ENCODE measurements around the gene CEACAM8.
A peak's percentile ranks its signal among the peaks of the same experiment; 100 is the strongest.
"Not testable (repeated sequence)": the region's sequence is repeated elsewhere in the genome, so short reads cannot be mapped to it uniquely, and the experiment has no call there.

CEACAM8 gene

DNA sequence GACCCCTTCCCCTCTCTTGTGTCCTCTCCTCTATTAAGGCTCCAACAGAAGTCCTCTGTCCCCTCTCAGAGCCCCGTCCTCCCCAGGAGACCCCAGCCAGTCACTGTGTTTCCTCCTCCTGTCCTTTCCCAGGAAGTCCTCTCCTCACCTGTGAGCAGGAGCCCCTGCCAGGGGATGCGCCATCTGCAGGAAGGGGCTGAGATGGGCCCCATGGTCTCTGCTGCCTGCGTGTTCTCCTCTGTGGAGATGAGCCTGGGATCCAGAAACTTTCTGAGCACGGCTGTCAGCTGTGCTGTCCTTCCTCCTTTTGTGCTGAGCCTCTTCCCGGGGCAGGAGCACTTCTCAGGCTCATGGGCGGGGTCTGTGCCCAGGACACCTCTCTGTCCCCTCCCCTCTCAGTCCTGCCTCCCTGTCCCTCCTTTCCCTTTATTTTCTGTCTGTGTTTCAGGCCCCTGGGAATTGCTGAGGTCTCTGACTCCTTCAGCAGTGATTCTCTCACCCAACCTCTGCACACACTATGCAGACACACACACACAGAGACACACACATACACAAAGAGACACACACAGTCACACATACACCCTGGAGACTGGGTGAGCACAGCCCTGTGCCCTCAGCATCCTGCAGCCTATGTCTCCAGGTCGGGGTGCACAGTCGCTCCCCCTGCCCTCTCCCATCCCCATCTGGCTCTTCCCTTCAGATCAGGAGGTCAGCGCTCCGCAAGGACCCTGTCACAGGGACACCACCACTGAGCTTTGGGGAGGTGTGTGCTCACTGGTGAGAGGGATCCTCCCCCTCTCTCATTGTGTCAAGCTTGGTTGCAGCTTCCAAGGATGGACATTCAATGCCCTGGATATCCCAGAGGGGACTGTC lies at the start of gene CEACAM8:
TSS of gene CEACAM8 (minus strand) at position 308 of the 873 bp plus-strand sequence. CDS start at position 212, 96 bp downstream.
- DNase-seq (ENCODE audit: low read depth): no peak

- DNase-seq (ENCODE audit: low read depth): not testable (repeated sequence)
Observed at GRCh38 chr19:42639324-42640092, 44.8 kb upstream of the CEACAM8 start.

GRCh38 chr19:42635233-42635539 lies 40.5 kb upstream of the CEACAM8 start:
- no peak for DNase-seq (ENCODE audit: low read depth)

DNA sequence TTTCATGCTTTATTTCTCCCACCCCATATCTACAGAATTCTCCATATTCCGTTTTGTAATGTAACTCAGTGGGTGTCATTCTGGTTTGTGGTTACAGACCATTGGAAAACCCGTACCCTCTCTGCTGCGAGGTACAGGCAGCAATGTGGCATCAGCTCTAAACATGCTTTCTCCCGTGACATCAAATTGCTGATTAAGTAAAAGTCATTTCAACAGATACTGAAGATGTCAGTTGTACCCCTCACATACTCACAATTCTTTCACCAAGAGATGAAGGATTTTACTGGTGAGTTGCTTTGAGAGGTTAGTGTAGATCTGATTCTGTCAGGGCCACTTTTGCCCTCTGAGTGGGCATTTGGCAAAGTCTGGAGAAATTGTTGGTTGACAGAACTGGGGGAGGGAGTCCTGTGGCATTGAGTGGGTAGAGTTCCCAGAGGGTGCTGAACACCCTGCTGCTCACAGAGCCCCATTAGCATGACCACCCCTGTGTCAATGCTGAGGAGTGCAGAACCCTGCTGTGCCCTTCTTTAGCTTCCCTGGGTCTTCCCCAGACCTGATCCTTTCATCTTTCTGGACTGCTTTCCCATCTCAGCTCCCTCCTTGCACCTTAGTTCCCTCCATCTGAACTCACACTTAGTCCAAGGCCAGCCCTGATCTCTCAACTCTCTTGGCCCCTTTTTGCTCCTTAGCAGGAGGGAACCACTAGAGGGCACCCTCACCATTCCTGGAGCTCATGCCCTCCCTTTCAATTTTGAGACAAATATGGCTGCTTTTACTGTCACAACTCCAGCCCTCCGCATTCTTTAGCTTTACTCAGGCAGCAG lies 39.9 kb upstream of the CEACAM8 start:
- no peak for DNase-seq (ENCODE audit: low read depth)

DNA sequence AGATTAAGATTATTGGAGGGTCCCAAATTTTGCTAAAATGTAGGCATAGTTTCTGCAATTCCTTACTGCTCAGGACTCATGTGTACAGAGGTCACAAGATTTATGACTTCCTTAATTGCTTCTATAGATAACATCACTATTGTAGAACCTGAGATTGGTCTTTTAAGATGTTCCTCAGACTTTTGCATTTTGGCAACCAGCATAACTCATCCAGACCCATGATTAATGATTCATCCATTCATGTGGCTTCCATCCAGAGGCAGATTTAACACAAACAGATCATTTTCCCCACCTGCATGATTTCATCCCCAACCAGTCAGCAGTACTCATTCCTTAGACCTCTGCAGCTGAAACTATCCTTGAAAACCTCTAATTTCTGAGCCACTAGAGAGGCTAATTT lies 34.5 kb upstream of the CEACAM8 start:
- no peak for DNase-seq (ENCODE audit: low read depth)

DNA sequence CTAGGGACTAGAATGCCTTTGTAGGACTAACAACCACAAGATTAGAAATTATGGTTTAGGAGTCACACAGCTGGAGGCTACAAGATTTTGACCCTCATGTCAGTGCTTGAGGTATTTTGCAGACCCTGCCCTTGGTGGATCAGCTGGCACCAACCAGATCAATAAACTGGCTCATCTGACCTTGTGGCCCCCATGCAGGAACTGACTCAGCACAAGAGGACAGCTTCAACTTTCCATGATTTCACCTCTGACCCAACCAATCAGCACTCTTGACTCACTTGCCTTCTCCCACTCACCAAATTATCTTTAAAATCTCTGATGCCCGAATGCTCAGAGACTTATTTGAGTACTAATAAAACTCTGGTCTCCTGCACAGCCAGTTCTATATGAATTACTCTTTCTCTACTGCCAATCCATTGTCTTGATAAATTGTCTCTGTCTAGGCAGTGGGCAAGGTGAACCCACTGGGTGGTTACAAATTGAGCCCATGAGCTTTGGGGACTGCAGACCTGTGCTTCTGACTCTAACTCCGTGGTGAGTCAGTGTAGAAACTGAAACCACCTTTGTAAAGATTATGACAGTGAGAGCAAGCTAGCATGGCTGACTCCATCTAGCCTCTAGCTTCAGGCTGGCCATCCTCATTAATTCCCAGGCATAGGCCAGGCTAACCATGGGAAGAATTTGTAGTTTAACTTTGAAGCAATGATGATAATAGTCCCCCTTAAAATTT lies 33.9 kb upstream of the CEACAM8 start:
- DNase-seq (ENCODE audit: low read depth): no peak

DNA sequence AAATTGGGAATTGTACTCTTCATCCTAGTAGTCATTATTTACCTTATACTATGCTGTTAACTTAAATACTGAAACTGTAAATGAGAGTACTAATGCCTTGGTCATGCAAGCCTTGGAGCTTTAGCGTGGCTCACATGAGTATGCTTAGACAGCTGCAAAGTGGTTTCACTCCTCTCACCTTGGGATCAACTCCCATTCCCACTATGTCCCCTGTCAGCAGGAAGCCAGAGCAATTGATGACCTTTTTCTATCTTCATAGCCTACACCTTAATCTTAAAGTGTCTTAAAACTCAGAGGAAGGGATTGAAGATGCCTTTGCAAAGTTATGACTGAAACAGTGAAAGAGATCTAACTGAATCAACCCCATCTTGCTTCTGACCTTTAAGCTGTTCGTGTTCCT lies 33.2 kb upstream of the CEACAM8 start:
- DNase-seq (ENCODE audit: low read depth): no peak

GRCh38 chr19:42626181-42626580 lies 31.5 kb upstream of the CEACAM8 start:
- no peak for DNase-seq (ENCODE audit: low read depth)

GRCh38 chr19:42619271-42619670 lies 24.5 kb upstream of the CEACAM8 start:
- DNase-seq (ENCODE audit: low read depth): no peak

DNA sequence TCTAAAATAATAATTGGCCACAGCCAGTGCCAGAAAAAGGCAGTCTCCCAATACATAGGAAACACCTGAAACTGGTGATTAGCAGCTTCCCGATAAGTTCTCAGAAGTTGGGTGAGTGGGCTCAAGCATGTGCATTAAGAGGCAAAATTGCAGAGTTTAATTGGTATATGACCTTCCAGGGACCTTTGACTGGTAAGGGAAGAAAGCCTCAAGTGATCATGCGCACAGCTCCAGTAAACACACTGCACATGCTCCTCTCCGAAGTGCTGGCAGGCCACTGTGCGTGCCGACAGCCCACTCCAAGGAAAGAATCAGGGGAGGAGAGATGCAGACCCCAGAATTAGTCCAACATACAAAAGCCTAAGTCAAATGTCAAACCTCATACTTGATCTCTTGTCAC lies 18.9 kb upstream of the CEACAM8 start:
- DNase-seq (ENCODE audit: low read depth): no peak

GRCh38 chr19:42610401-42610915 lies 15.7 kb upstream of the CEACAM8 start:
- DNase-seq (ENCODE audit: low read depth): not testable (repeated sequence)

DNA sequence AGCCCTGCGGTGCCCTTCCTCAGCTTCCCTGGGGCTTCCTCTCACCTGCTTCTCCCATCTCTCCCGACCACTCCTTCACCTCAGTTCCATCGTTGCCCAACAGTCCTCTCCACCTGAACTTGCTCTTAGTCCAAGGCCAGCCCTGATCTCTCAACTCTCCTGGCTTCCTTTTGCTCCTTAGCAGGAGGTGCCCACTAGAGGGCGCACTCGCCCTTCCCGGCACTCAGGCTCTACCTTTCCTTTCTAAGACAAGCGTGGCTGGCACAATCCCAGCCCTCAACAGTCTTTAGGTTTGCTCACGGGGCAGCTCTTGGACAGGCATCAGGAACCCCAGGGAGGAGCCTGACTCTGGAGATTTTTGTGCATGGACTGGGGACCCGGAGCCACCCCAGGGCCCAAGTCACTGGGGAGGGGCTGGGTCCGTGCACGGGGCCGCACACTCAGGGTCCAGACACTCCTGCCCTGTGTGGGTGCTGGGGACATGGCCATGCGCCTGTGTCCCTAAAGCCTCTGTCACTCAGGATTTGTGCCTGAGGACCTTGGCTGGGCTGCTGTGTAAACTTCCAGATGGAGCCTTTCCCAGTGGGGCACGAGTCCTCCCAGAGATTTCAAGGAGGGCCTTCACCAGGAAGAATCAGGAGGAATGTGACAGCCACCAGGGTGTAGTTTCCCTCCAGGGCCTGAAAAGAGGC lies 12.1 kb upstream of the CEACAM8 start:
- DNase-seq (ENCODE audit: low read depth): peak; percentile 17

- DNase-seq (ENCODE audit: low read depth): no peak
Observed at GRCh38 chr19:42601811-42602443, 7.2 kb upstream of the CEACAM8 start.

DNA sequence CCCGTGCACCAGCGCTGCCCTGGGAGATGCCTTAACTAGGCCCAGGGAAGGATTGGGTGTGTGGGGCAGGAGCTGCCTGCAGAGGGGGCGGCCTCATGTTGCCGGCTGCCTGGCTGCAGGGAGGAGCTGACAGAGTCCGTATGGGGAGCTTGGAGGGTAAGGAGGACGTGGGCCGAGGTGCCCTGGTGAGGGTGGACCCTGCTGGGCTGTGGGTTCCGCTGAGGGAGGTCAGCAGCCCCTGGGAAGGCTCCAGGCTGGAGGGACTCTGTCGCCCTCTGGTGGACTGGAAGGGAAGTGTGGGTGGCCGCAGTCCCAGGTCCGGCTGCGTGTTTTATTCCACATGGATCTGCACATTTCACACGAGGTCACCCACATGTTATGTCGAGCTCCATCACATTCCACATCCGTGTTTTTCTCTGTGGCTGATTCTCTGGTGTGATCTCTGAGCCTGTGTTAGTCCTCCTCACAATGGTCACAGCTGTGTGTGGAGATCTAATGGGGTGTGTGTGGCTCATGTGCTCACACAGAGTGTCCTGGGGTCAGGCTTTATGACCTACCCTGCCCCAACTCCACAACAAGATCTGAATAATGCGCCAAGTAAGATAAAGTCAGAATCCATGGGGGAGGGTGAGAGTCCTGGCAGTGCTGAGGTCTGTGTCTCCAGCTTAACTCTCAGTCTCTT lies 1.8 kb upstream of the CEACAM8 start:
- peak; percentile 7 for DNase-seq (ENCODE audit: low read depth)

DNA sequence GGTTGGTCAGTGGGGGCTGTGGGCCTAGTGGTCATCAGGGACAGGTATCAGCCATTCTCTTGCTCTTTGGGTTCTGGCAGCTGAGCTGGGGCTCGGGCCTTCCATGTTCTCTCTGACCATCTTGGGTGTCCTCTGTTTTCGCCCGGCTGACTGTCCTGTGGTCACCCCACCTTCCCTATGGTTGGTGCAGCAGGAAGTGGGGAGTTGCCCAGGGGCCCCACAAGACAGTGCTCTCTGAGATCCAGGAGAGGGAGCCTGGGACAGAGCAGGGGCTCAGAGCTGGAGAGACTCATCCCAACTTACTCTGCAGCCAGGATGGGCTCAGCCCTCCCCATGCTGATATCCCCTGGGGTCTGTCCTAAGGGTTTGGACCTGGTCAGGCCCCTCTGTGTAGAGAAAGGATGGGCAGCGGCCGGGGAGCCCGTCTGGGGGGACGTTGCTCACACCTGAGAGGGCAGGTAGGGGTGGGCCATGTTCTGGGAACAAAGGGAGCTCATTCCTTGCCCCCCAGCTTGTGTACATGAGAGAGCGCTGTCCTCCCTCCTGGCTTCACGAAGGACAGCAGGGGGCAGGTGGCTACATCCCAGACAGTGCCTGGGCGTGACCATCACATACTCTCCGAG lies 937 bp upstream of the CEACAM8 start:
- no peak for DNase-seq (ENCODE audit: low read depth)

GRCh38 chr19:42589792-42590191 lies 4.9 kb downstream of the CEACAM8 start:
- no peak for DNase-seq (ENCODE audit: low read depth)

DNA sequence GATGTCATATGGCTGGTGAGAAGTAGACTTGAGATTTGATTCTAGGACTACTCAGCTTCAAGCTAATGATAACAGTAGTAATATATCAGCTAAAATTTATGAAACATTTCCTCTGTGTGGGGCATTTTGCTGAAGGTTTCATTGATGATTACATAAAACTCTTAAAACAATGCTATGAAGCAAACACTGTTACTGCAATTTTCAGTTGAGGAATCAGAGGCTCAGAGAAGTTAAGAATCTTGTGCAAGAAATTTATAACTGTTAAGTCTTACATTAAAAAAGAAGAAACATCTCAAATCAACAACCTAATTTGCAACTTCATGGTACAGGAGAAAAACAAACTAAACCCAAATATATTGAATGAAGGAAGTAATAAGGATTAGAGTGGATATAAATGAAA lies 10.3 kb downstream of the CEACAM8 start:
- DNase-seq (ENCODE audit: low read depth): no peak

GRCh38 chr19:42577016-42577415 lies 17.7 kb downstream of the CEACAM8 start:
- no peak for DNase-seq (ENCODE audit: low read depth)

DNA sequence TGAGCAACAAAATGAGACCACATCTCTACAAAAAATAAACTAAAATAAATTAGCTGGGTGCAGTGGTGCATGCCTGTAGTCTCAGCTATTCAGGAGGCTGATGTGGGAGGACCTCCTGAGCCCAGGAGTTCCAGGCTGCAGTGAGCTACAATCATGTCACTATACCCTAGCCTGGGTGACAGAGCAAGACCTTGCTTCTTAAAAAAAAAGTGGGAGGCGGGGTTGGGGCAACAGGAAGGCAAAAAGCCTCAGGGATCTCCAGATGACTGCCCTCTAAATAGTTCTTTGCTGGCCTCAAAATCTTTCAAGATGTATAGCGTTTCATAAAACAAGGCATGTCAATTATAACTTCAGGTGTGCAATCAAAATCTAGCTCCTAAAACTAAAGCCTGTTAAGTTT lies 18.5 kb downstream of the CEACAM8 start:
- no peak for DNase-seq (ENCODE audit: low read depth)

Data from activated T-helper 9 cell treated with anti-CD3 and anti-CD28 coated beads, Interleukin-2, amount 50 U/mL, for 16 hours (primary cell).